ENCODE data around the gene MAPK12. TPM values are rescaled to one million over a fixed set of nuclear protein-coding genes. Genes with fewer than 3 reads are reported as not detected.

Gene MAPK12
- total RNA-seq, 2 donors from 2014 or later = 8.4 to 18.0 TPM

GRCh38 chr22:50305923-50306566, 44.6 kb upstream of the MAPK12 start:
- no peaks in the 10 kb centered on the region for H3K36me3 ChIP-seq
- intact Hi-C loops (cut with DNase I) = no loop called here
- peak overlapping the region; percentile 75 to 93 for H3K4me3 ChIP-seq
- peak; percentile 93 for DNase-seq (ENCODE audit: low spot score)
- TF ChIP-seq CTCF (IDR thresholded peaks at IDR 0.05) (no peak), POLR2A (IDR thresholded peaks at IDR 0.05) (peak; percentile 43), POLR2AphosphoS5 (IDR thresholded peaks at IDR 0.05) (peak; percentile 91)
- WGBS = under 1% methylated on average over 20 of the region's 21 CpGs
- peak overlapping the region; percentile 91 to 94 for H3K27ac ChIP-seq
- H3K9me3 ChIP-seq = no peaks in the 10 kb centered on the region
- H3K27me3 ChIP-seq (replicated peaks; ENCODE audit: insufficient read depth) = no peaks in the 10 kb centered on the region
- peaks cover 42% of the 10 kb centered on the region for H3K4me1 ChIP-seq (replicated peaks)

GRCh38 chr22:50305393-50305922, 44.0 kb upstream of the MAPK12 start:
- TF ChIP-seq POLR2A (IDR thresholded peaks at IDR 0.05) (no peak), POLR2AphosphoS5 (IDR thresholded peaks at IDR 0.05) (no peak), CTCF (IDR thresholded peaks at IDR 0.05) (no peak)
- Histone ChIP-seq H3K4me1 (replicated peaks) (peaks cover 48% of the 10 kb centered on the region), H3K9me3 (no peaks in the 10 kb centered on the region), H3K27me3 (replicated peaks; ENCODE audit: insufficient read depth) (no peaks in the 10 kb centered on the region), H3K4me3 (peak overlapping the region; percentile 75 to 93), H3K36me3 (no peaks in the 10 kb centered on the region), H3K27ac (peak overlapping the region; percentile 91 to 94)
- WGBS = 28% methylated on average over 14 of the region's 14 CpGs
- no peak for DNase-seq (ENCODE audit: low spot score)
- intact Hi-C loops (cut with DNase I) = no loop called here

- Histone ChIP-seq H3K27me3 (replicated peaks; ENCODE audit: insufficient read depth) (no peaks in the 10 kb centered on the region), H3K9me3 (no peaks in the 10 kb centered on the region), H3K4me3 (peak overlapping the region; percentile 75 to 93), H3K36me3 (no peaks in the 10 kb centered on the region), H3K4me1 (replicated peaks) (peaks cover 55% of the 10 kb centered on the region), H3K27ac (peak overlapping the region; percentile 91 to 94)
- intact Hi-C loops (cut with DNase I) = no loop called here
- no peak for DNase-seq (ENCODE audit: low spot score)
- 14% methylated on average over 13 of the region's 22 CpGs for WGBS
- TF ChIP-seq POLR2AphosphoS5 (IDR thresholded peaks at IDR 0.05) (no peak), CTCF (IDR thresholded peaks at IDR 0.05) (no peak), POLR2A (IDR thresholded peaks at IDR 0.05) (no peak)
These were observed 43.3 kb upstream of the MAPK12 start for GRCh38 chr22:50304528-50305392.

- Histone ChIP-seq H3K36me3 (no peaks in the 10 kb centered on the region), H3K4me1 (replicated peaks) (peaks cover 57% of the 10 kb centered on the region), H3K9me3 (no peaks in the 10 kb centered on the region), H3K27ac (peak overlapping the region; percentile 91 to 94), H3K4me3 (peak overlapping the region in 1 of 2 donors; percentile 93), H3K27me3 (replicated peaks; ENCODE audit: insufficient read depth) (no peaks in the 10 kb centered on the region)
- WGBS = 24% methylated on average over 7 of the region's 11 CpGs
- DNase-seq (ENCODE audit: low spot score) = peak; percentile 52
- intact Hi-C loops (cut with DNase I) = no loop called here
- TF ChIP-seq POLR2A (IDR thresholded peaks at IDR 0.05) = no peak
- TF ChIP-seq CTCF (IDR thresholded peaks at IDR 0.05) = peak in 2 of 4 experiments; percentile 22 to 32
- TF ChIP-seq POLR2AphosphoS5 (IDR thresholded peaks at IDR 0.05) = peak; percentile 4
These were observed 42.5 kb upstream of the MAPK12 start for GRCh38 chr22:50303848-50304527.
